Epithelial cell of proximal tubule (primary cell): ENCODE data around the gene IVD. TPM values are rescaled to one million over a fixed set of nuclear protein-coding genes. Genes with fewer than 3 reads are reported as not detected.

Experiments
- DNase-seq: peaks from one replicate; pipeline ENCODE4 v3.0.0-alpha.2; 2011; ENCODE audit warnings: low read depth
- H3K4me3 ChIP-seq: 2 replicates; pipeline ENCODE4 v1.5.1; 2011; ENCODE audit warnings: low read depth, mild to moderate bottlenecking, low read length
- CTCF ChIP-seq: conservative IDR thresholded peaks from 2 replicates; pipeline ENCODE4 v1.5.1; 2012; ENCODE audit warnings: low read depth, mild to moderate bottlenecking, low read length
- total RNA-seq: library from RNA; depleted of rRNA; stranded (reverse); fragments of >200 nt; gene quantifications from 2 replicates; pipeline ENCODE4 v1.2.3, GENCODE V29; 2015

The IVD gene
- total RNA-seq, 1 donor from 2014 or later, result 34.4 TPM

DNA sequence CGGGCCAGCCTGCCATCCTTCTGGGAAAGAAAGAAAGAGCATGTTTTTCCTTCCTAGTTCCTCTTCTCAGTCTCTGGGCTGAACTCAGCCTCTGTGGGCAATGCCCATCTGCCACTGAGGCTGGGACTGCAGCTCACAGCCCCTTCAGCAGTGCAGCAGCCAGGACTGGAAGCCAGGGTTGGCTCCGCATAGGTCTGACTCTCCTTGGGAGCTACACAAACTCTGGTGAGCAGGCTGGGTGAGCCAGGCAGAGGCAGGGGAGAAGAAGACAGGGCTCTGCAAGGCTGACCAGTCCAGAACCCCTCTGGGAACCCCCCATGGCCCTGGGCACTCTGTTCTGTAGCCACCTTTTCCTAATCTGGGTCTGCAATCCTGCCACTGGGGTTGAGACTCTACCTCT is 44.0 kb upstream of the IVD start:
- no peak overlapping the region for H3K4me3 ChIP-seq
- no peak for DNase-seq
- TF ChIP-seq CTCF, result no peak

DNA sequence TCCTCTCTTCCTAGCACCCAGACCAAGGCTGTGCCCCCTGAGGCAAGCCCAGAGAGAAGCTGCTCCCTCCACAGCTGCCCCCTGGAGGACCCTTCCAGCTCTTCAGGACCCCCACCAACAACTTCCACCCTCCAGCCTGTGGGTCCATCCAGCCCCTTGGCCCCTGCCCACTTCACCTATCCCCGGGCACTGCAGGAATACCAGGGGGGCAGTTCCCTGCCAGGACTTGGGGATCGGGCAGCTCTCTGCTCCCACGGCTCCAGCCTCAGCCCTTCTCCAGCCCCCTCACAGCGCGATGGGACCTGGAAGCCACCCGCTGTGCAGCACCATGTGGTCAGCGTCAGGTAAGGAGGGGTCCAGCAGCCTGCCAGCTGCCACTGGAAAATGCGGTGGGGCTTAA is 42.0 kb upstream of the IVD start:
- TF ChIP-seq CTCF, result no peak
- no peak for DNase-seq
- no peak overlapping the region for H3K4me3 ChIP-seq

- H3K4me3 ChIP-seq, result no peak overlapping the region
- no peak for DNase-seq
- TF ChIP-seq CTCF, result no peak
Measured at GRCh38 chr15:40364251-40364650, 41.3 kb upstream of the IVD start.

DNA sequence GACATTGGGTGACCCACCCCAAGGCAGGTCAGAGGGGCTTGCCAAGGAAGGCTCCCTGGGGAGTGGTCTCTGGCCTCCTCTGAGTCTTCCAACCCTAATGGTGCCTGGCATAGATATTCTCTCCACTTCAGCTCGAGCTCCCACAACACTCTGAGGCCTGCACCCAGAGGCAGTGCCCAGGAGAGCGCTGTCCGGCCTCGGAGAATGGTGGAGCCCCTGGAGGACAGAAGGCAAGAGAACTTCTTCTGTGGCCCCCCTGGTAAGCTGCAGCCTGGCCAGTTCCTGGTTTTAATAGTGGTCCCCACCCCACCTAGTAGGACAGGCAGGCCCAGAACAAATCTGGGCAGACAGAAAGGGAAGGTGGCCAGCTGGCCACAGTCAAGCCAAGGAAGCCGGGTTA is 40.6 kb upstream of the IVD start:
- DNase-seq, result no peak

GRCh38 chr15:40365624-40366456 is 39.8 kb upstream of the IVD start:
- DNase-seq, result no peak
- H3K4me3 ChIP-seq, result no peak overlapping the region
- TF ChIP-seq CTCF, result no peak

More for the DNA sequence above, 40.6 kb upstream of the IVD start:
- no peak overlapping the region for H3K4me3 ChIP-seq
- no peak for TF ChIP-seq CTCF

GRCh38 chr15:40366457-40367370 is 38.9 kb upstream of the IVD start:
- H3K4me3 ChIP-seq, result no peak overlapping the region

More at GRCh38 chr15:40366457-40367370, 38.9 kb upstream of the IVD start:
- no peak for TF ChIP-seq CTCF
- no peak for DNase-seq
